ENCODE data around the gene RYR3. TPM values are rescaled to one million over a fixed set of nuclear protein-coding genes. Genes with fewer than 3 reads are reported as not detected.

RYR3 gene
- total RNA-seq, 2 experiments from 2014 or later: not detected

DNA sequence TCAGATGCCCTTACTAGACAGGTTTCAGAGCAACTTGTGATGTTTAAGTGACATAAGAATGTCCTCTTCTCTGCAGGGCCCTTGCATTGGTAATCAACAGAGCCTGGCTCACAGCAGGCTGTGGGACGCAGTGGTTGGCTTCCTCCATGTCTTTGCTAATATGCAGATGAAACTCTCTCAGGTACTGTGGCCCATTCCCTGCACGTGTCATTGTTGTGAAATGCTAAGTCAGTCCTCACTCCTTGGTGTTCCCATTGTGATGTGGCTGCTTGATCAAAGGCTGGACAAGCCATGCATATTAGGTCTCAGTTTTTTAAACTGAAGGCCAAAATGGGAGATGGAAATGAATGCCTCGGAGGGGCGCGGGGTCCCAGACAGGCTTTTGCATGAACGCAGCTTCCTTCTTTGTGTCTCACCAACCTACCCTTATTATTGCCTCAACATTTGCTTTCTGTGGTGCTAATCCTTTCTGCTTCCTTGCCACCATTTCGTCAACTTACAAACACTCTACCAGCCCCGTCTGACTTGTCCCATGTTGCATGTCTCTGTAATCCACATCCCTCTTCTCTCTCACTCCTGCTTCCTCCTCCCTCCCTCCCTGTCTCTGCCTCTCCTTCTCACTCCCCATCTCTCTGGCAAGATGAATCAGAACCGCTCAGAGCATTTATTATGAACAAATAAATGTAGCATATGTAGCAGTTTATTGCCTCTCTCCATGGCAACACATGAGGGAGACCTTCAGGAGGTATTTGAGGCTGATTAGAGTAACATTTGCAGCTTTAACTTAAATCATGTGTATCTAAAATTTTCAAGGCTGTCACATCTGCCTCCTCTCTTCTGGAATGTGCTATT lies 524.4 kb downstream of the RYR3 start:
- no peaks in the 10 kb centered on the region for H3K36me3 Mint-ChIP-seq
- no peaks in the 10 kb centered on the region for H3K9me3 Mint-ChIP-seq
- CTCF ChIA-PET: no interaction called here
- POLR2A ChIA-PET: no interaction called here
- peaks cover 3% of the 10 kb centered on the region for H3K27me3 Mint-ChIP-seq
- no peak overlapping the region for H3K4me3 Mint-ChIP-seq
- DNase-seq: no peak
- no peak overlapping the region for H3K27ac Mint-ChIP-seq
- intact Hi-C loops (cut with micrococcal nuclease): no loop called here
- H3K4me1 Mint-ChIP-seq (ENCODE audit: low read depth): no peaks in the 10 kb centered on the region

DNA sequence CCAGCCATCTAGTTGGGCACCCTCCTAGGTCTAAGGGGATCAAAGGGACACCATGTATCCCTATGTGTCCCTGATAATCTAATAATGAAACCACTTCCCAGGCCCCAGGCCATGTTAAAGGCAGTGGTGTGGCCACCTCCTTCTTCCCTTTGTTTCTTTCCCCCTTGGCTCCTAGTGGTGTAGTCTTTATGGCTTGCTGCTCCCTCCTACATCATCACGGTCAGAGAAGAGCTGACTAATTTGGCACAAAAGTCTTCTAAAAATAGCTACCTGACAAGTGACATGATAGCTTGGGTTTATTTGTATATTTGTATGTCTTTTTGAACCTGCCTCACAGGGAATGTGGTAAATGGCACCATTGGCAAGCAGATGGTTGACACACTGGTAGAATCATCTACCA lies 526.5 kb downstream of the RYR3 start:
- ChIA-PET CTCF (no interaction called here), POLR2A (no interaction called here)
- Mint-ChIP-seq H3K27ac (no peak overlapping the region), H3K9me3 (no peaks in the 10 kb centered on the region), H3K4me1 (ENCODE audit: low read depth) (no peaks in the 10 kb centered on the region), H3K27me3 (peaks cover 6% of the 10 kb centered on the region), H3K4me3 (no peak overlapping the region), H3K36me3 (no peaks in the 10 kb centered on the region)
- DNase-seq: no peak
- intact Hi-C loops (cut with micrococcal nuclease): no loop called here

- CTCF ChIA-PET: no interaction called here
- Mint-ChIP-seq H3K9me3 (no peaks in the 10 kb centered on the region), H3K4me1 (ENCODE audit: low read depth) (no peaks in the 10 kb centered on the region), H3K36me3 (no peaks in the 10 kb centered on the region), H3K27me3 (peaks cover 8% of the 10 kb centered on the region), H3K4me3 (no peak overlapping the region), H3K27ac (no peak overlapping the region)
- POLR2A ChIA-PET: no interaction called here
- intact Hi-C loops (cut with micrococcal nuclease): no loop called here
- DNase-seq: no peak
These were observed 528.8 kb downstream of the RYR3 start for GRCh38 chr15:33839540-33839939.

- ChIA-PET CTCF (no interaction called here), POLR2A (no interaction called here)
- Mint-ChIP-seq H3K27me3 (peaks cover 8% of the 10 kb centered on the region), H3K4me3 (no peak overlapping the region), H3K4me1 (ENCODE audit: low read depth) (no peaks in the 10 kb centered on the region), H3K27ac (no peak overlapping the region), H3K36me3 (no peaks in the 10 kb centered on the region), H3K9me3 (no peaks in the 10 kb centered on the region)
- no peak for DNase-seq
- intact Hi-C loops (cut with micrococcal nuclease): no loop called here
These were observed 529.8 kb downstream of the RYR3 start for GRCh38 chr15:33840615-33841014.

DNA sequence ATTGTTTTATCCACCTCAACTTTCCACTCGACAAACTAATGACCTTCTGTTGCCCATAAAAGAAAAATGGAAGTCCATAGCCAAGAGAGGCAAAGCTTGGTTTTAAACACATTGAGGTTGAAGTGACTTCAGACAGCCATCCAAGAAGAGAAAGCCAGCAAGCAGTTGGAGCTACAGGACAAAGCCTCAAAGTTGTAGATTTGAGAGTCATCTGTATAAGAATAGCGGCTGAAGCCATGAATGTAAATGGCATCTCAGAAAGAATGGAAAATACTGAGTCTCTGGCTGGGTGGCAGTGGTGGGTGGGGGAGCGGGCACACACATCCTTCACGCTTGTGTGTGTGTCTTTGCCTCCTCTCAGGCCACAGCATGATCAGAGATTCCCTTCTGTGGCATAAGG lies 533.4 kb downstream of the RYR3 start:
- CTCF ChIA-PET: no interaction called here
- H3K27ac Mint-ChIP-seq: no peak overlapping the region
- no peaks in the 10 kb centered on the region for H3K36me3 Mint-ChIP-seq
- no peaks in the 10 kb centered on the region for H3K9me3 Mint-ChIP-seq
- no peaks in the 10 kb centered on the region for H3K4me1 Mint-ChIP-seq (ENCODE audit: low read depth)
- intact Hi-C loops (cut with micrococcal nuclease): no loop called here
- POLR2A ChIA-PET: no interaction called here
- H3K27me3 Mint-ChIP-seq: peaks cover 8% of the 10 kb centered on the region
- H3K4me3 Mint-ChIP-seq: no peak overlapping the region
- DNase-seq: no peak

- no peak for DNase-seq
- intact Hi-C loops (cut with micrococcal nuclease): no loop called here
- POLR2A ChIA-PET: no interaction called here
- Mint-ChIP-seq H3K4me3 (no peak overlapping the region), H3K27me3 (peaks cover 8% of the 10 kb centered on the region), H3K36me3 (no peaks in the 10 kb centered on the region), H3K27ac (no peak overlapping the region), H3K4me1 (ENCODE audit: low read depth) (no peaks in the 10 kb centered on the region), H3K9me3 (no peaks in the 10 kb centered on the region)
- CTCF ChIA-PET: no interaction called here
These were observed 533.8 kb downstream of the RYR3 start for GRCh38 chr15:33844597-33844996.

DNA sequence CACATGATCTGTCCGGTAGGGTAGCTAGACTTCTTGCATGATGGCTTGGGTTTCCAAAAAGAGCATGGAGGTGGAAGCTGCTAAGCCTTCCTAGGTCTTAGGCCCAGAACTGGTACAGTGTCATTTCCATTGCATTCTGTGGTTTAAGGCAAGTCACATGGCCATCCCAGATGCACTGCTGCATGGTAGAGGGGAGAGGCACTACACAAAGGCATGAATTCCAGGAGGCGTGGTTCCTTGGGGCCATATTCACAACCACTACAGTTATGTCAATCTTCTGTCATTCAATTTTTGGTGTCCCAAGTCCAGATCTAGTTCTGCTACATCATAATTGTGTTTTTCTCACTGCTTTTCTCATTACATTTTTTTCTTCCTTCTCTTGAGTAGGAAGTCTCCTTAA lies 535.4 kb downstream of the RYR3 start:
- Mint-ChIP-seq H3K27ac (no peak overlapping the region), H3K4me3 (no peak overlapping the region), H3K4me1 (ENCODE audit: low read depth) (no peaks in the 10 kb centered on the region), H3K9me3 (no peaks in the 10 kb centered on the region), H3K27me3 (peaks cover 3% of the 10 kb centered on the region), H3K36me3 (no peaks in the 10 kb centered on the region)
- intact Hi-C loops (cut with micrococcal nuclease): no loop called here
- no peak for DNase-seq
- POLR2A ChIA-PET: no interaction called here
- CTCF ChIA-PET: no interaction called here

GRCh38 chr15:33846862-33847261 lies 536.1 kb downstream of the RYR3 start:
- Mint-ChIP-seq H3K27me3 (peaks cover 3% of the 10 kb centered on the region), H3K4me3 (no peak overlapping the region), H3K36me3 (no peaks in the 10 kb centered on the region), H3K9me3 (no peaks in the 10 kb centered on the region), H3K27ac (no peak overlapping the region), H3K4me1 (ENCODE audit: low read depth) (no peaks in the 10 kb centered on the region)
- intact Hi-C loops (cut with micrococcal nuclease): no loop called here
- ChIA-PET POLR2A (no interaction called here), CTCF (no interaction called here)
- no peak for DNase-seq

GRCh38 chr15:33848011-33848410 lies 537.2 kb downstream of the RYR3 start:
- Mint-ChIP-seq H3K4me3 (no peak overlapping the region), H3K4me1 (ENCODE audit: low read depth) (no peaks in the 10 kb centered on the region), H3K9me3 (no peaks in the 10 kb centered on the region), H3K27ac (no peak overlapping the region), H3K27me3 (no peaks in the 10 kb centered on the region), H3K36me3 (no peaks in the 10 kb centered on the region)
- ChIA-PET CTCF (no interaction called here), POLR2A (no interaction called here)
- intact Hi-C loops (cut with micrococcal nuclease): no loop called here
- no peak for DNase-seq

DNA sequence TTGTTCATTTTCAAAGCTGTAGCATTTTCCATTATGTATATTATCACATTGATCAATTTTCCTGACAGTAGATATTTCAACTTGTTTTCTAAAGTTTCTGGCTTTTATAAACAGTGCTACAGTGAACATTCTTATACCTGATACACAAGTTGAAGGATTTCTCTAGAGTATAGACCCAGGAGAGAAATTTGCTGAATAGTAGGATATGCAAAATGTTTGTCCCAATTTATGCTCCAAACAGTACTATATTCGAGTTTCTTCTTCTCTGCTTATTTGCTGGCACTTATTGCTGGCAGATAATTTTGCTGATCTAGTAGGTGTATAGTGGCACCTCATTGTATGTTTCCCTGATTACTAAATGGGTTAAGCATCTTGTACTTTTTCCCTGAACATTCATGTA lies 540.3 kb downstream of the RYR3 start:
- no peaks in the 10 kb centered on the region for H3K27me3 Mint-ChIP-seq
- CTCF ChIA-PET: no interaction called here
- no peak for DNase-seq
- H3K27ac Mint-ChIP-seq: no peak overlapping the region
- H3K4me3 Mint-ChIP-seq: no peak overlapping the region
- no peaks in the 10 kb centered on the region for H3K9me3 Mint-ChIP-seq
- no peaks in the 10 kb centered on the region for H3K36me3 Mint-ChIP-seq
- H3K4me1 Mint-ChIP-seq (ENCODE audit: low read depth): no peaks in the 10 kb centered on the region
- intact Hi-C loops (cut with micrococcal nuclease): no loop called here
- POLR2A ChIA-PET: no interaction called here

GRCh38 chr15:33852094-33852493 lies 541.3 kb downstream of the RYR3 start:
- no peaks in the 10 kb centered on the region for H3K27me3 Mint-ChIP-seq
- POLR2A ChIA-PET: no interaction called here
- H3K9me3 Mint-ChIP-seq: no peaks in the 10 kb centered on the region
- intact Hi-C loops (cut with micrococcal nuclease): no loop called here
- CTCF ChIA-PET: no interaction called here
- no peaks in the 10 kb centered on the region for H3K4me1 Mint-ChIP-seq (ENCODE audit: low read depth)
- DNase-seq: no peak
- no peak overlapping the region for H3K27ac Mint-ChIP-seq
- H3K4me3 Mint-ChIP-seq: no peak overlapping the region
- H3K36me3 Mint-ChIP-seq: no peaks in the 10 kb centered on the region

DNA sequence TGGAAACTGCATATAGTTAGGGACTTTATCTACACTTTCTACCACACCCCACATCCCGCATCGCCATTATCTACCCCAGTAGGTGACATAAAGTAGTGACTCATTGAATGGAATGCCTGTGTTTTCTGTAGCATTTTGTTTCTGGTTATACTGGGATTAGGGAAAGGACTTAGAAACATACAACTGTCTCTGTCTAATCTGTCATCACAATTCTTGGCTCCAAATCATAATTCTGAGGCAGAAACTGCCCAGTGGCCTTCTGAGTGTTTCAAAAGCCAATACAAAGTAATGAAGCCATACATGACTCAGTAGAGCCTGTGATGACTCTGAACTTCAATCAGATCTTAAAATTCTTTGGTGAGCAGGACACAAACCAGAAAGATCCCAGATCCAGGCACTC lies 541.8 kb downstream of the RYR3 start:
- H3K36me3 Mint-ChIP-seq: no peaks in the 10 kb centered on the region
- H3K4me3 Mint-ChIP-seq: no peak overlapping the region
- intact Hi-C loops (cut with micrococcal nuclease): no loop called here
- ChIA-PET CTCF (no interaction called here), POLR2A (no interaction called here)
- H3K27me3 Mint-ChIP-seq: no peaks in the 10 kb centered on the region
- no peaks in the 10 kb centered on the region for H3K9me3 Mint-ChIP-seq
- no peak for DNase-seq
- no peaks in the 10 kb centered on the region for H3K4me1 Mint-ChIP-seq (ENCODE audit: low read depth)
- H3K27ac Mint-ChIP-seq: no peak overlapping the region

DNA sequence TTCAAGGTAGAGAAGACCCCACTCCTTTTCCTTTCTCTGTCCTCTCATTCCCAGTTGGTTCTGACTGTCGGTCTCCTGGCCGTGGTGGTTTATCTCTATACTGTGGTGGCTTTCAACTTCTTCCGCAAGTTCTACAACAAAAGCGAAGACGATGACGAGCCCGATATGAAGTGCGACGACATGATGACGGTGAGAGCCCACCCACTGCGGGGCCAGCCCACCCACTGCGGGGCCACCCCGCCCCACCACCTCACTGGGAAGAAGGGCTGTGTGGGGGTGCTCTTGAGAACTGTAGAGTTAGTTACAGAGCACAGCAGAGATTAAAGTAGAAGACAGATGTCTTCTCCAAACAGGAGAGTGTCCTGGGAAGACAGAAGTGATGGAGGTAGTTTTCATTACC lies 547.0 kb downstream of the RYR3 start:
- intact Hi-C loops (cut with micrococcal nuclease): no loop called here
- CTCF ChIA-PET: no interaction called here
- no peaks in the 10 kb centered on the region for H3K4me1 Mint-ChIP-seq (ENCODE audit: low read depth)
- H3K36me3 Mint-ChIP-seq: no peaks in the 10 kb centered on the region
- POLR2A ChIA-PET: no interaction called here
- H3K9me3 Mint-ChIP-seq: no peaks in the 10 kb centered on the region
- no peaks in the 10 kb centered on the region for H3K27me3 Mint-ChIP-seq
- H3K27ac Mint-ChIP-seq: no peak overlapping the region
- no peak for DNase-seq
- H3K4me3 Mint-ChIP-seq: no peak overlapping the region

Measured in activated CD4-positive, alpha-beta memory T cell treated with anti-CD3 and anti-CD28 coated beads for 36 hours (primary cell).